Peyer's patch (tissue), 4 donors: Measurements from ENCODE around the gene IMMT.

ENCODE experiments used
- POLR2A ChIP-seq, 2 donors: fragments of 450-650 bp; IDR thresholded peaks; one replicate each; pipeline ENCODE4 v1.5.1; 2017; ENCODE audit warnings: antibody characterized with exemption in 2 of 2, mild to moderate bottlenecking in 2 of 2, moderate library complexity in 2 of 2
- TF ChIP-seq, protein P1 (sequence below), 6 experiments: fragments of 450-650 bp in 4 of 6; fragments of 200-600 bp in 2 of 6; sonication (generic) in 1 of 6; IDR thresholded peaks; one replicate each; pipeline ENCODE4 v1.5.1; 2017 to 2019; ENCODE audit warnings: antibody characterized with exemption in 6 of 6, mild to moderate bottlenecking in 3 of 6, moderate library complexity in 1 of 6

DNA sequence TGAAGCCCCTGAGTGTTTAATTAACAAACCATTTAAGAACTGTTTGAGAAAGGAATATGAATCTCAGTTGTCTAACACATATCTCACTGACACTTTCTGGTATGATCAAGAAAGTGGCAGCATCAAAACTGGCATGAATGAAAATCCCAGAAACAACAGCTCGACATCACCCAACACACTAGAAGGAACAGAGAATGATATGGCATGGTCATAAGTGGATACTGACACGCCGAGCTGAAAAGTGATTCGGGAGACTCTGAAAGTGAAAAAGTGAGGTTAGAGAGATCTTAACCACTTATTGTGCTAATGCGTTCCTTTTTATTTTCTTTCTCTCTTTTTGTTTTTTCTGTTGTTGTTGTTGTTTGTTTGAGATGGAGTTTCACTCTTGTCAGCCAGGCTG lies 41.9 kb upstream of the IMMT start:
- TF ChIP-seq, protein P1, sequence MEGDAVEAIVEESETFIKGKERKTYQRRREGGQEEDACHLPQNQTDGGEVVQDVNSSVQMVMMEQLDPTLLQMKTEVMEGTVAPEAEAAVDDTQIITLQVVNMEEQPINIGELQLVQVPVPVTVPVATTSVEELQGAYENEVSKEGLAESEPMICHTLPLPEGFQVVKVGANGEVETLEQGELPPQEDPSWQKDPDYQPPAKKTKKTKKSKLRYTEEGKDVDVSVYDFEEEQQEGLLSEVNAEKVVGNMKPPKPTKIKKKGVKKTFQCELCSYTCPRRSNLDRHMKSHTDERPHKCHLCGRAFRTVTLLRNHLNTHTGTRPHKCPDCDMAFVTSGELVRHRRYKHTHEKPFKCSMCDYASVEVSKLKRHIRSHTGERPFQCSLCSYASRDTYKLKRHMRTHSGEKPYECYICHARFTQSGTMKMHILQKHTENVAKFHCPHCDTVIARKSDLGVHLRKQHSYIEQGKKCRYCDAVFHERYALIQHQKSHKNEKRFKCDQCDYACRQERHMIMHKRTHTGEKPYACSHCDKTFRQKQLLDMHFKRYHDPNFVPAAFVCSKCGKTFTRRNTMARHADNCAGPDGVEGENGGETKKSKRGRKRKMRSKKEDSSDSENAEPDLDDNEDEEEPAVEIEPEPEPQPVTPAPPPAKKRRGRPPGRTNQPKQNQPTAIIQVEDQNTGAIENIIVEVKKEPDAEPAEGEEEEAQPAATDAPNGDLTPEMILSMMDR (IDR thresholded peaks at IDR 0.05) = no peak
- no peak for TF ChIP-seq POLR2A (IDR thresholded peaks at IDR 0.05)
